ENCODE results near the gene TRAF7.
A peak's percentile ranks its signal among the peaks of the same experiment; 100 is the strongest.

TRAF7 gene

DNA sequence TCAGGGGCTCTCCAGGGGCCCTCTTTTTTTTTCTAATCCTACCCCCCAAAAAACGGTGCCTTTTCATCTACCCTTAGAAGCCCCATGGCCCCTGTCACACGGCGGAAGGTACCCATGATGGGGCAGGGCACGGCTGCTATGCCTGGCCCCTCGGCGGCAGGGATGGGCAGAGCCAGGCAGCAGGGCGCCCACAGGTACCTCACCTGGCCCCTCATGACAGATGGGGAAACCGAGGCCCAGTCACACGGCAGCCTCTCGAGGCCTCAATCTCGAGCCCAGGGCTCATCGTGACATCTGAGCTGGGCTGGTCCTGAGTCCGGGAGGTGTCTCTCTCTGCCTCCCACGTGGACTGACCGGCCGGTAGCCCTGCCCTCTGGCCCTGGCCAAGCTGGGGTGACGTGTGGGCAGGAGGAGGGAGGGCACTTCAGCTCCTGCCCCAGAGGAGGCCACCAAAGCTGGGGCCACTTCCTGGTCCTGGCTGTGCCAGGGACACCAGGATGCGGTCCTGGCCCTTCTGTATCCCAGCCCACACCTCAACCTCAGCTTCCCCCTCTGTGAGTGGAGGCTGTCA lies 11.6 kb downstream of the TRAF7 start:
- DNase-seq, result no peak

DNA sequence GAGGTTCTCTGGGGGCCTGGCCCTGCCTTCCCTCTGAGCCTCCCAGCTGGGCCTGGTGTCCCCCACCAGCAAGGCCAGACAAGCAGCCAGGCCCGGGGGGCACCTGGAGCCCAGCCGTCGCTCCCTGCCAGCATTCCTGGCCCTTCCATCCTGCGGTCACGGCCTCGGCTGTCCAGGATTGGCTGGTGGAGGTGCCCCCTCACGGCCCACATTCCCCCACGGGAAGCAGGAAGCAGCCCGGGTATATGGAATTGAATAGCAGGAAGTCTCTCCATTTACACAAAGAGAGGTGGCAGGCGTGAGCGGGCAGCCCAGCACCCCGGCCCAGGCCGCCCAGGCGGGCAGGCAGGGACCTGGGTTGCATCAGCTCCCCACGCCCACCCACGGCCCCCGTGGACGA lies 14.5 kb downstream of the TRAF7 start:
- DNase-seq, result no peak

DNA sequence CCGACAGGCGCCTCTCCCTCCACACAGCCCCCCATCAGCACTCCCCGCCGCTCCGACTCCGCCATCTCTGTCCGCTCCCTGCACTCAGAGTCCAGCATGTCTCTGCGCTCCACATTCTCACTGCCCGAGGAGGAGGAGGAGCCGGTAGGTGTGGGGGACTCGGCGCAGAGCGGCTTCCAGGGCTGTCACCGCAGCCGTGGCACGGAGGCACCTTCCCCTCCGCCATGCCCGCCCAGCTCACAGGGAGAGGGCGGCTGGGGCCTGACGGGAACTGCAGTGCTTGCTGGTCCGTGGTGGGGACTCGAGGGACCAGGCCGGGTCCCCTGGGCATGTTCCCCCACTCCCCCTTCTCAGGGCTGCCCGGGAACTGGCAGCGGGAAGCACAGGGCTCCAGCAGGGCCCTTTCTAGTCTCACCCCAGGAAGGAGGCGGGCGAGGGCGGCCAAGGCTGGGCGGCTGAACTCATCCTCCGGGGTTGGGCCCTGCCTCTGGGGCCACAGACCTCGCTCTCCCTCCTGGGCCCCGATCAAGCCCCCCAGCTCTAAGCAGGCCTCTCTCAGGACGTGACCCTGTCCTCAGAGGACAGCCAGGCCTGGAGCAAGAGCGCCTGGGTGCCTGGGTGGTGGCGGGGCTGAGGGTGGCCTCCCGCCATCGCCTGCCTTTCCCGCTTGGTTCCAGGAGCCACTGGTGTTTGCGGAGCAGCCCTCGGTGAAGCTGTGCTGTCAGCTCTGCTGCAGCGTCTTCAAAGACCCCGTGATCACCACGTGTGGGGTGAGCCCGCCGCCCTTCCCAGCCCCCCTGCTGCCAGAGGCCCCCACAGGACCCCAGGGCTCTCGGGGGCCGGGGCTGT lies 15.2 kb downstream of the TRAF7 start:
- DNase-seq, result no peak

DNA sequence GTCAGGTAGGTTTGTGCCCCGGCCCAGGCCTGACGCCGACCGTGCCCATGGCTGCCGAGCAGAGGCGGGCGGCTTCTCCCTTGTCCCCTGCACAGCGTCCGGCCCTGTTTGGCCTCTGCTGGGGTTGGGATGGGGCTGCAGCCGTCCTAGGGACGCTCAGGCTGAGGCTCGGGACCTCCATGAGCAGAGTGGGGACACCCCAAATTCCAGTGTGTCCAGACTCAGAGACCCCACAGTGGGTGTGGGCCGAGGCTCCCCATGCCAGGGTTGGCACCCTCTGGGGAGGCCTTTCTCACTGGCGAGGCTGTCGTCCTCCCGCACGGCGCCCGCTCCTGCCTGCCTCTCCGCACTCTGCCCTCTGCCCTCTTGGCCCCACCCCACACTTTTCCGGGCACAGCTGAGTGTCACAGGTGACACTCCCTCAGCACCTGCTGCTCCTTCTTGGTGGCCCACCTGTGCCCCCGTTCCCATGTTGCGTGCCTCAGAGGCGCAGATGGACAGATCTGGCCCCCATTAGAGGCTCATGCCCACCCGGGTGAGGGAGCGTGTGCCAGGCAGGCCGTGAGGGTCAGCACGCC lies 16.1 kb downstream of the TRAF7 start:
- no peak for DNase-seq

DNA sequence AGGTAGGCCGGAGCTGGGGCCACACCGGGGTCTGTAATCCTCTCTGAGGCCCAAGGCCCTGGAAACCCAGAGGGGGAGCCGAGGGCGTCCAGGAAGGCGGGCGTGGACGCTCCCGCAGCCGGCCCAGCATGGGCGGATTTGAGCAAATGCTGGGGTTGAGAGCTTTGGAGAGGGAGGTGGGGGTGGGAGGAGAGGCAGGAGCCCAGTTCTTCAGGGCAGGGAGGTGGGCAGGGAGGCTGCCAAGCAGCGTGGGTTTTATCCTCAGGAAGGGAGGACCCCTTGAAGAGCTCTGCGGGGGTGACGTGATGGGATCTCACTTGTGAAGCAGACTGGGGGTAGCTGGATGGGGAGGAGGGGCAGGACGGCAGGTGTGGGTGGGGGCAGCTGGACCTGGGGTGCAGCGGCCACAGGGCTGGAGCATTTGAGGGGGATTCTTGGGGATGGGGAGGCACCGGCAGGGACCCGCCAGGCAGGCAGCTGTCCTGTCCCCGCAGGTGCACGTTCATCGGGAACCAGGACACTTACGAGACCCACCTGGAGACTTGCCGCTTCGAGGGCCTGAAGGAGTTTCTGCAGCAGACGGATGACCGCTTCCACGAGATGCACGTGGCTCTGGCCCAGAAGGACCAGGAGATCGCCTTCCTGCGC lies 17.2 kb downstream of the TRAF7 start:
- DNase-seq, result no peak

DNA sequence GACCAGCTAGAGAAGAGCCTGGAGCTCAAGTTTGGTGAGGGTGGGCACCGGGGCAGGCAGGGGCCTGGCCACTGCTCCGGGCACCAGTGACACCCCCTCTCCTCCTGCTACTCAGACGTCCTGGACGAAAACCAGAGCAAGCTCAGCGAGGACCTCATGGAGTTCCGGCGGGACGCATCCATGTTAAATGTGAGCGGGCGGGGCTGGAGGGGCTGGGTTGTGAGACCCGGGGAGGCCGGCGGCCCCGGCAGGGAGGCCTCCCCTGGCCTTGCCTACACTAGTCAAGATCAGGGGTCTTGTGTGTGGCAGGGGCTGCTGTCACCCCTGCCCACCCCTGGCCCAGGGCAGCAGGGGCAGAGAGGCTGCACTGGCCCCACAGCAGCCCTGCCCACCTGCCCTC lies 17.8 kb downstream of the TRAF7 start:
- DNase-seq, result no peak

DNA sequence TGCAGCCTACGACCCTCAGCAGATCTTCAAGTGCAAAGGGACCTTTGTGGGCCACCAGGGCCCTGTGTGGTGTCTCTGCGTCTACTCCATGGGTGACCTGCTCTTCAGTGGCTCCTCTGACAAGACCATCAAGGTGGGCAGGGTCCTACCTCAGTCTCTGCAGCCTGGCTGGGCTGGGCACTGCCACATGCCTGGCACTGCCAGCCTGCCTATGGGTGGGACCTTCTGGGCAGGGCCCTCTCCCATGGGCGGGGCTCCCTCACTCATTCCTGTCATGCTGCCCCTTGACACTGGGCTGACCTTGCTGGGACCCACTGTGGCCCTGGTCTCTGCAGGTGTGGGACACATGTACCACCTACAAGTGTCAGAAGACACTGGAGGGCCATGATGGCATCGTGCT lies 18.3 kb downstream of the TRAF7 start:
- no peak for DNase-seq

DNA sequence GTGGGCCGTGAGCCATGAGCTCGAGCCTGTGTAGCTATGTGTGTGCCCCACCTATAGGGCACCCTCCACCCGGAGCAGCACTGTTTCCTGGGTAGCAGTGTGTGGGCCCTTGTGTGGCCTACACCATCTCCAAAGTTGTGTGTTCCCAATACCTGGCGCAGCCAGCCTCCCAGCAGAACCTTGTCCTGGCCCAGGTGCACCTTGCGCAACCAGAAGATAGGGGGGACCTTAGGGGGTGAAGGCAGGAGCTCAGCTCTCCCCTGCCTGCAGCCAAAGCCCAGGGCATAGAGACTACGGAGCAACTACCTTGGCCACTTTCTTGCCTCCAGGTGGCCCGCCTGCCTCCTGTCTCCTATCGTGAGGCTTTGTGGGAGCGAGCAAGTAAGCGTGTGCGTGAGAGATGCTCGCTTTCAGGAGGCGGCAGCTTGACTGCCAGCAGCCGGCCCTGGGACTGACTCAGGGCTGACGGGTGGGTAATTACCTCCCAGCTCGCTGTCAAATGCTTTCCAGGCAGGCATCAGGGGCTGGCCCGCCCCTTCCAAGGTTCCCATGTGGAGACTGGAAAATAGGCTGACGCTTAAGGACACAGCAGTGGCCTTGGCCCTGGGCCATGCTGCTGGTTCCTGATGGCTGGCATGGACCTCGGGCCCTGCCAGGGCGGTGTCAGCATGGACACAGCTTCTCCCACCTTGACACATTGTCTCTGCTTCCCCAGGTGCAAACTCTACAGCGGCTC lies 19.0 kb downstream of the TRAF7 start:
- DNase-seq, result no peak

DNA sequence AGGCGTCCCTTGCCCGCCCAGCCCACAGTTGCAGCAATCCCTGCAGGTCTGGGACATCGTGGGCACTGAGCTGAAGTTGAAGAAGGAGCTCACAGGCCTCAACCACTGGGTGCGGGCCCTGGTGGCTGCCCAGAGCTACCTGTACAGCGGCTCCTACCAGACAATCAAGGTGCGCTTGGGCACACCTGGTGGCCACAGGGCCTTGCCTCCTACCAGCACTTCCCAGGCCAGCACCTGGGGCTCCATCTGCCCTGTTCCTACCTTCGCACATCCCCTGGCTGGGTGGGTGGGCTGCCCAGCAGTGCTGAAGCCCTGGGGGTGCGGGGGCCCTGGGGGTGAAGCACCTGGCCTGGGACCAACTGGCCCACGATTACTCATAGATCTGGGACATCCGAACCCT lies 19.9 kb downstream of the TRAF7 start:
- DNase-seq, result no peak

DNA sequence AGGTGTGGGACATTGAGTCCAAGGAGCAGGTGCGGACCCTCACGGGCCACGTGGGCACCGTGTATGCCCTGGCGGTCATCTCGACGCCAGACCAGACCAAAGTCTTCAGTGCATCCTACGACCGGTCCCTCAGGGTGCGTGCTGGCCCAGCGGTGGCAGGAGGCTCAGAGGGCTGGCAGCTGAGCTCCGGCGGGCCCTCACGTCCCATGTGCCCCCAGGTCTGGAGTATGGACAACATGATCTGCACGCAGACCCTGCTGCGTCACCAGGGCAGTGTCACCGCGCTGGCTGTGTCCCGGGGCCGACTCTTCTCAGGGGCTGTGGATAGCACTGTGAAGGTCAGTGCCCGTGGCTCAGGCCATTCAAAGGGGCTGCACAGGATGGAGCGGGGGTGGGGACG lies 20.5 kb downstream of the TRAF7 start:
- DNase-seq, result no peak

DNA sequence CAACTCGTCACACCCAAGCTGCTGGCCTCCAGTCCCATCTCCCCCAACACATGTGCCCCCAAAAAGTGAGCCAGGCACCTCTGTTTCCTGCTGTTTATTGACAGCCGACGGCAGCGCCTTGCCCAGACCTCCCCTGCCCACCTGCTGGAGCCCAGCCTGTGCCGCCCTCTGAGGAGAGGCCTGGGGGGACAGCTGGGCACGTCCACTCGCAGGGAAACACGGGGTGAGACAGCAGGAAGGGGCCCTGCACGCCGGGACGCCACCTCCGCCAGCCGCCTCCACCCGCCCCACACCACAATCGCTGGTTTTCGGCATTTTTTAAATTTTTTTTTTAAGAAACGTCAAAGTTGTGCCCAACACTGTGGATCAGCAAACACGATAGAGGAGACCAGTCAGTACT lies 21.5 kb downstream of the TRAF7 start:
- no peak for DNase-seq

DNA sequence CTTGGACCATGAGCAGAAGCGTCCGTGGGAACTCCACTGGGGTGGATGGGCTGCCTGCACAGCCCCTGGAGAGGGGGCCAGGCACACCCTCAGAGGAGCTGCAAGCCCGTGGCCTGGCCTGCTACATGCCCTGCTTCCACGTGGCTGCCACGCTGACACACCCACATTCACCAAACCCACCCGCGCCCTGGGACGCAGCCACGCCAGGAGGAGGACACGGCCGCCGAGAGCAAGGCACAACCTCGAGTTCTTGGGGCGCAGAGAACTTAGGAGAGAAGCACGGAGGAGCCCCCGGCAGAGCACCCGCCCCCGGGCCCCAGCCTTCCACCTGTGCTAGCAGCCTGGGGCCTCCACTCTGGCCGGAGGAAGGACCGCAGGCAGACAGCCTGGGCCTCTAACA lies 22.0 kb downstream of the TRAF7 start:
- no peak for DNase-seq

DNA sequence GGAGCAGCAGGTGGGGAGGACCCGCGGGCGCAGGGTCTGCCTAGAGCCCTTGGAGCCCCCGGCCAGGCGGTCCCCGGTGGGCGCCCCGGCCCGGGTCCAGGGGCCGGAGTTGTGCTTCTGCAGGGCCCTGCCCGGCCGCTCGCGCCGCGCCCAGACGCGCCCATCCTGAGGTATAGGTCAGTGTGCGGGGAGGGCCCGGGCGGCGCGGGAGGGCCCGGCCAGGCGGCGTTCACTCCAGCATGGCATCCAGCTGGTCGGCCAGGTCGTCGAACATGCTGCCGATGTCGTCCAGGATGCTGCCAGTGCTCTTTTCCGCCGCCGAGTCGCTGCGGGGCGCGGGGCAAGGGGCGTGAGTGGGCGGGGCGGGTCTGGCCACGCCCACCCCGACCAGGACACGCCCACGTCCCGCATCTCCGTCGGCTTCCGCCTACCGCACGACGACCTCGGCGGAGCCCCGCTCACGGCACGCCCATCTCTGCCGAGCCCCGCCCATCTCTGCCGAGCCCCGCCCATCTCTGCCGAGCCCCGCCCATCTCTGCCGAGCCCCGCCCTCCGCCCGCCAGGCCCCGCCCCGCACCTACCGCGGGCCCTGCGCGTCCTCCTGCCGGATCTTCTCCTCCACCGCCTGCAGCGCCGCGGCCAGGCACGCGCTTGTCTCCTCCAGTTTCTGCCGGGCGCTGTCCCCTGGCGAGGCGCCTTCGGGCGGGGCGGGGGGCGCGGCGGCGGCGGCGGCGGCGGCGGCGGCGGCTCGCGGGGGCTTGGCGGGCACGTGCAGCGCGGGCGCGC lies 22.9 kb downstream of the TRAF7 start:
- DNase-seq, result peak; percentile 76

DNA sequence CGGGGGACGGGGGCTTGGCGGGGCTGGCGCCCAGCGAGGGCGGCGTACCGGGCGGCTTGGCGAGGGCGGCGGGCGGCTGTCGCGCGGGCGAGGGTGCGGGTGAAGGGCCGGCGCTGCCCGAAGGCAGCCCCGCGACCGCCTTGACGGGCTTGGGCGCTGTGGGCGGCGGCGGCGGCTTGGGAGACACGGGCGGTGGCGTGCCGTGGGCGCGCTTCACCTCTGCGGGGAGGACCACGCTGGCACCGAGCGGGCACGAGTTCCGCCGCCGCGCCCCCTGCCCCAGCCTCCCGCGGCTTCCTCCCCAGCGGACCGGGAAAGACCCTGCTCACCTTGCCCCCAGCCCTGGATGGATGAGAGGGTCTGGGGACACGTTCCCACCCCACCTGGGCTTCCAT lies 23.5 kb downstream of the TRAF7 start:
- no peak for DNase-seq

DNA sequence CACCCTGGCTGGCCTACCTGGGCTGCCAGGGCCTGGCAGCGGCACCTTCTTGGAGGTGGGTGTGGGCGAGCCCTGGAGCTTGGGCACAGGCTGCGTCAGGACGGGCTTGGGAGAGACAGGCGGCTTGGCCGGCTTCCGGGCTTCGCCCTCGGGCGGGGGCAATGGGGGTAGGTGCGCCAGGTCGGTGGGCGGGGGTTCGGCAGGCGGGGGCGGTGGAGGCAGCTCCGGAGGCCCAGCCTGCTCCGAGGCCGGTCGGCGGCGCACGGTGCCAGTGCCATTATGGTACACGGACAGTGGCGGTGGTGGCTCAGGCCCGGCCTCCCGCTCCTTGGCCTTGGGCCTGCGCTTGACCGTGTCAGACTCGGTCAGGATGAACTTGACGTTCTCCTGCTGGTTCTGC lies 24.0 kb downstream of the TRAF7 start:
- no peak for DNase-seq

DNA sequence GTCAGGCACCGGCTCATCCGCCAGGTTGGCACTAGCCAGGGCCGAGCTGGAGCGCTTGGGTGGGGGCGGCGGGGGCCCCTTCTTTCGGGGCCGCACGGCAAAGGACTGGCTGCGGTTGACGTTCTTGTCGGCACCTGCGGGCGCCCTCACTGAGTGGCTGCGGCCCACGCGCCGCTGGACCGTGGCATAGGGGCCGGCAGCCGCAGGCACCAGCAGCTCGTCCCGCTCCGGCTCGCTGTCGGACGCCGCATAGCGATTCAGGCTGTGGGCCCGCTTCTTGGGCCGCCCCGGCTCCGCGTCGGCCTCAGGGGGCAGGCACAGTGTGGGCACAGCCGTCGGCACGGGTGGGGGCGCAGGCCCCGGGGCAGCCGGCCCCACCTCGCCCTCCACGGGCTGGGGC lies 24.9 kb downstream of the TRAF7 start:
- no peak for DNase-seq

DNA sequence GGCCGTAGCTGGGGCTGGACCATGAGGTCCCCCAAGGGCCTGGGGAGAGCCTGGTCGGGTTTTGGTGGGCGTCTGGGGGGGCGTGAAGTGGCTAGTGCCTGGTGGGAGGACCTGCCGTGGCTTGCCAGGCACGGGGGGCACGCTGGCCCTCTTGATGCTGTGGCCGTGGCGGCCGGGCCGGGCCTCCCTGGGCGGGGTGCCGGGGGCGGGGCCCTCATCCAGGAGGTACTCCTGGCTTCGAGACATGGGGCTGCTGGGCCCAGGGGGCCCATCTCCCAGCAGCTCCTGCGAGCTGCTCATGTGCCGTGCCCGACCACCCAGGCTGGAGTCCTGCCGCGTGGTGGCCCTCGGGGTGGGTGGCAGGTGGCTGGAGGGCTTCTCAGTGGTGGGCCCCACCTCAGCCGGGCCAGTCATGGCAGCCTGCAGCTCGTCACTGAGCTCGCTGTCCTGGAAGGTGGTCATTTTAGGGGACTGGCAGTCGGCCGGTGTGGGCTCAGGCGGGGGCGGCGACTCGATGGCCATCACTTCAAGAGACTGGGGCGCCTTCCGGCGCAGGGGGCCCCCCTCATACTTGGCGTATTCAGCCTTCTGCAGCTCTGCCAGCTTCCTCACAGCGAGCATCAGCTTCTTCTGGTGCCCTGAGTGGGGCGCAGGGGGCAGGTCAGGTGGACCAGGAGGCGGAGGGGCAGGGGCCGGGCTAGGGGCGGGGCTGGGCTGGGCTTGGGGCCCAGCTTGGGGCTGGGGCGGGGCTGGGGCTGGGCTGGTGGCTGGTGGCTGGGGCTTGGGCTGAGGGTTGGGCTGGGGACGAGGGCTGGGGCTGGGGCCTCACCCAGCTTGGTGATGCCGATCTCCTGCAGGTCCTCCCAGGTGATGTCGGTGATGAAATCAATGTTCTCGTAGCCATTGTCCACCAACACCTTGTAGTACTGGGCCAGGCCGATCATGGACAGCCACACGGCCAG lies 25.7 kb downstream of the TRAF7 start:
- DNase-seq, result no peak

DNA sequence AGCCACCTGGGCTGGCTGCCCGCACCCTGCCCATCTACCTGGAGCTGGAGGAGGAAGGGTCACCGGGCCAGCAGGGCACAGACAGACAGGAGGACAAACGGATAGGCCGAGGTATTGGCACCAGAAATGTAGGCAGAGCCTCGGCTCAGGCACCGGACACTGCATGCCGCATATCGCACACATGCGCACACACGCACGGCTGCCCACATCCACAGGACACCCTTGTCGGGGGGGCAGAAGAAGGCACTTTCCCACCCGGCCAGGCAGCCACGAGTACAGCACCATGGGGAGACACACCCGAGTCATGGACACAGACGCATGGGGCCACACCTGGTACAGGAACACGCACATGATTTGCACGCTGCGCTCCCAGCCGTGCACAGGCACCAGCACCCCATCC lies 26.4 kb downstream of the TRAF7 start:
- no peak for DNase-seq

DNA sequence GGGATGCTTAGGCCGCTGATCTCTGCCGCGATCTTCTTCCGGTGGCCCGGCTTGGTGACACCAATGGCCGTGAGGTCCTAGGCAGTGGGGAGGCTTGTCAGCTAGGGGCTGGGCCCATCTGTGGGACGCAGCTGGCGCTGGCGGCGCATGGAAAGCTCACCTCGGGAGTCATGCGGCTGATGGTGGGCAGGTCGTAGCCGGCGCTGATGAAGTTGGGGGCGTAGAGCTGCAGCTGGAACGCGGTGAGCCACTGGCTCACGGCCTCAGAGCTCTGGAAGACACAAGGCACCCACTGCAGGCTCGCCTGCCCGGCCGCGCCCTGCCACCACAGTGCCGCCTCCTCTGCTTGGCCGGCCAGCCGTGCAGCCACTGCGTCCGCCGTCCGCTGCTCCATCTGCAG lies 28.1 kb downstream of the TRAF7 start:
- no peak for DNase-seq

DNA sequence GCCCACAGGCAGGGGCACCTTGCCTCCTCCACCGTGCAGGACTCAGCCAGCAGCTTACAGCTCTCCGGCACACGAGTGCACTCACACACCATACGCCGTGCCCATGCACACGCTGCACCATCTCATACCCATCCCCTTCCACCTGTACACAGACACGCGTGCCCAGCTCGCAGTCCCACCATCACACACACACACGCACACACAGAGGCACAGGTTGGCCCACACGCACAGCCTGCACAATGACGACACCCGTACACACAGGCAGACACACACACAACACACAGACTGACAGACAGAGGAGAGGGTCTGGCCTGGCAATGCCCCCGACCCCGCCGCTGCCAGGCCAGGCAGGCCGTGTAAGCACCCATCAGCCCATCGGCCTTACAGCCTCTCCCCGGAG lies 28.8 kb downstream of the TRAF7 start:
- DNase-seq, result no peak

DNA sequence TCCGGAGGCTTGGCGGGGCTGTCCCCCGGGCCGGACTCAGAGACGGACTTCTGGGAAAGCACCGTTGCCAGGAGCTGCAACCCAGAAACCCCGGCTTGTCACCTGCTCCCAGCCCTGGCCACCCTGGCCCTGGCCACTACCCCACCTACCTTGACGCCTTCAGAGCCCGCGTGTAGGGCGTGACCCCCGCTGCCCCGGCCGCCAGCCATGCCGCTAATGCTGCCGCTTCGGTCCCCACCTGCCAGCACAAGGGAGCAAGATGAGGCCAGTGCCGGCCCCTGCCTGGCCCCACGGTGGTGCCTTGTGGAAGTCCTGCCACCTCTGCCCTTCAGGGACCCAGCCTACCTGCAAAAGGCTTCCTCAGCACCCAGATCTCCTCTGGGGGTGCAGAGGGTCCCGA lies 29.4 kb downstream of the TRAF7 start:
- no peak for DNase-seq

All from activated effector memory CD4-positive, alpha-beta T cell treated with anti-CD3 and anti-CD28 coated beads, Interleukin-2, amount 50 U/mL, for 16 hours (primary cell).